Thyroid gland (tissue), 4 donors: Measurements from ENCODE around the gene SPRY1. TPM values are rescaled to one million over a fixed set of nuclear protein-coding genes. Genes with fewer than 3 reads are reported as not detected.

ENCODE experiments used
- DNase-seq, 2 donors: peaks; one replicate each; pipeline ENCODE4 v3.0.0-alpha.2; 2019
- H3K27ac ChIP-seq, 3 donors: fragments of 200-600 bp; sonication (generic); 1 replicate in 2 of 3; 2 replicates in 1 of 3; pipeline ENCODE4 v1.5.1; 2016 to 2019; ENCODE audit warnings: mild to moderate bottlenecking in 1 of 3, moderate library complexity in 1 of 3
- H3K27me3 ChIP-seq: fragments of 200-600 bp; sonication (generic); one replicate; pipeline ENCODE4 v1.5.1; 2019
- H3K36me3 ChIP-seq, 2 donors: fragments of 200-600 bp; sonication (generic); one replicate each; pipeline ENCODE4 v1.5.1; 2016 to 2019
- H3K4me1 ChIP-seq, 2 donors: fragments of 200-600 bp; sonication (generic); one replicate each; pipeline ENCODE4 v1.5.1; 2017 to 2019
- H3K4me3 ChIP-seq, 3 donors: fragments of 200-600 bp; sonication (generic); replicated peaks in 1 of 3; 1 replicate in 2 of 3; 2 replicates in 1 of 3; pipeline ENCODE4 v1.5.1; 2016; ENCODE audit warnings: mild to moderate bottlenecking in 1 of 3
- H3K9me3 ChIP-seq: fragments of 200-600 bp; sonication (generic); one replicate; pipeline ENCODE4 v1.5.1; 2017
- CTCF ChIP-seq, 6 experiments: fragments of 200-600 bp in 3 of 6; fragments of 450-650 bp in 3 of 6; sonication (generic) in 3 of 6; IDR thresholded peaks; one replicate each; pipeline ENCODE4 v1.5.1; 2016 to 2019; ENCODE audit warnings: antibody characterized with exemption in 6 of 6, mild to moderate bottlenecking in 2 of 6, inconsistent platforms in 1 of 6, moderate library complexity in 1 of 6
- POLR2A ChIP-seq, 2 donors: fragments of 450-650 bp; IDR thresholded peaks; one replicate each; pipeline ENCODE4 v1.6.1; 2017; ENCODE audit warnings: antibody characterized with exemption in 2 of 2, mild to moderate bottlenecking in 2 of 2, moderate library complexity in 1 of 2
- WGBS, 2 donors: methylation state at CpG; one replicate each; pipeline ENCODE4 v1.1.5; 2017; 5-methylcytosine and 5-hydroxymethylcytosine counted together
- intact Hi-C: fragments of 100-400 bp; cut with DNase I; formaldehyde crosslinking; loops from one replicate; pipeline ENCODE4 v1.15.1; 2023
- total RNA-seq, 4 donors: library from RNA; depleted of rRNA; stranded (reverse); fragments of >200 nt; gene quantifications; one replicate each; pipeline ENCODE4 v1.2.3, GENCODE V29; 2016

Gene SPRY1
- total RNA-seq, 4 donors from 2014 or later = 52.2 to 142 (median 100) TPM

GRCh38 chr4:123450393-123450792 lies 53.8 kb downstream of the SPRY1 start:
- DNase-seq = no peak
- H3K27me3 ChIP-seq = no peaks in the 10 kb centered on the region
- H3K27ac ChIP-seq = no peak overlapping the region
- H3K9me3 ChIP-seq = no peaks in the 10 kb centered on the region
- H3K4me1 ChIP-seq = no peaks in the 10 kb centered on the region
- no peak overlapping the region for H3K4me3 ChIP-seq
- intact Hi-C loops = no loop called here
- no peaks in the 10 kb centered on the region for H3K36me3 ChIP-seq
- TF ChIP-seq CTCF (IDR thresholded peaks at IDR 0.05) = no peak
- no peak for TF ChIP-seq POLR2A (IDR thresholded peaks at IDR 0.05)

GRCh38 chr4:123452616-123453015 lies 56.0 kb downstream of the SPRY1 start:
- intact Hi-C loops = no loop called here
- Histone ChIP-seq H3K4me3 (no peak overlapping the region), H3K36me3 (no peaks in the 10 kb centered on the region), H3K9me3 (no peaks in the 10 kb centered on the region), H3K27ac (no peak overlapping the region), H3K4me1 (no peaks in the 10 kb centered on the region), H3K27me3 (no peaks in the 10 kb centered on the region)
- TF ChIP-seq POLR2A (IDR thresholded peaks at IDR 0.05) = no peak
- no peak for TF ChIP-seq CTCF (IDR thresholded peaks at IDR 0.05)
- peak; percentile 42 to 47 for DNase-seq

GRCh38 chr4:123453061-123453680 lies 56.6 kb downstream of the SPRY1 start:
- no peaks in the 10 kb centered on the region for H3K36me3 ChIP-seq
- TF ChIP-seq POLR2A (IDR thresholded peaks at IDR 0.05) (no peak), CTCF (IDR thresholded peaks at IDR 0.05) (no peak)
- H3K27ac ChIP-seq = no peak overlapping the region
- H3K4me1 ChIP-seq = no peaks in the 10 kb centered on the region
- DNase-seq = no peak
- no peaks in the 10 kb centered on the region for H3K9me3 ChIP-seq
- no peak overlapping the region for H3K4me3 ChIP-seq
- WGBS, 2 donors = 97 to 98% methylated on average over 3 of the region's 3 CpGs
- no peaks in the 10 kb centered on the region for H3K27me3 ChIP-seq
- intact Hi-C loops = no loop called here
